Astrocyte (in vitro differentiated cells and primary cell): Measurements from ENCODE around the gene PDXK. TPM values are rescaled to one million over a fixed set of nuclear protein-coding genes. Genes with fewer than 3 reads are reported as not detected.
A peak's percentile ranks its signal among the peaks of the same experiment; 100 is the strongest.

Source experiments
- DNase-seq: peaks from one replicate; pipeline ENCODE4 v3.0.0-alpha.2; 2010; ENCODE audit warnings: low read depth
- FAIRE-seq: peaks from 2 replicates; lab custom pipeline; 2011; peaks lifted over from hg19 to GRCh38; lab: Jason Lieb, UNC
- H2AFZ ChIP-seq: 2 replicates; pipeline ENCODE4 v1.6.0; 2012; ENCODE audit warnings: low read depth, low read length, inconsistent platforms
- H3K27ac ChIP-seq: 2 replicates; pipeline ENCODE4 v1.5.1; 2011; ENCODE audit warnings: low read depth, low read length, inconsistent platforms
- H3K27me3 ChIP-seq: 2 replicates; pipeline ENCODE4 v1.6.0; 2011; ENCODE audit warnings: low read length, inconsistent platforms; ENCODE audit not compliant: insufficient read depth
- H3K36me3 ChIP-seq: 2 replicates; pipeline ENCODE4 v1.5.1; 2011; ENCODE audit warnings: low read length, inconsistent platforms; ENCODE audit not compliant: insufficient read depth
- H3K4me1 ChIP-seq: 2 replicates; pipeline ENCODE4 v1.5.1; 2011; ENCODE audit warnings: low read length, inconsistent platforms; ENCODE audit not compliant: insufficient read depth
- H3K4me2 ChIP-seq: 2 replicates; pipeline ENCODE4 v1.6.0; 2012; ENCODE audit warnings: low read length, inconsistent platforms
- H3K4me3 ChIP-seq: 2 replicates; pipeline ENCODE4 v1.5.1; 2011; ENCODE audit warnings: low read depth, mild to moderate bottlenecking, low read length, inconsistent platforms; ENCODE audit not compliant: insufficient read depth
- H3K79me2 ChIP-seq: 2 replicates; pipeline ENCODE4 v1.6.0; 2012; ENCODE audit warnings: mild to moderate bottlenecking, low read length, inconsistent platforms; ENCODE audit not compliant: insufficient read depth
- H3K9ac ChIP-seq: 2 replicates; pipeline ENCODE4 v1.6.0; 2012; ENCODE audit warnings: mild to moderate bottlenecking, low read length, inconsistent platforms
- H3K9me3 ChIP-seq: 2 replicates; pipeline ENCODE4 v1.5.1; 2012; ENCODE audit warnings: low read depth, mild to moderate bottlenecking, low read length, inconsistent platforms; ENCODE audit not compliant: insufficient read depth
- H4K20me1 ChIP-seq: 2 replicates; pipeline ENCODE4 v1.6.0; 2012; ENCODE audit warnings: low read length, inconsistent platforms; ENCODE audit not compliant: insufficient read depth
- H3K27ac Mint-ChIP-seq: one replicate; pipeline ENCODE4 v1.8.0; 2021; ENCODE audit warnings: mild to moderate bottlenecking, mixed read lengths; ENCODE audit not compliant: unreplicated experiment
- H3K27me3 Mint-ChIP-seq: one replicate; pipeline ENCODE4 v1.8.0; 2021; ENCODE audit warnings: low read depth, mixed read lengths; ENCODE audit not compliant: unreplicated experiment
- H3K36me3 Mint-ChIP-seq: one replicate; pipeline ENCODE4 v1.8.0; 2021; ENCODE audit warnings: low read depth, mixed read lengths; ENCODE audit not compliant: unreplicated experiment
- H3K4me1 Mint-ChIP-seq: one replicate; pipeline ENCODE4 v1.8.0; 2021; ENCODE audit warnings: low read depth, mixed read lengths; ENCODE audit not compliant: unreplicated experiment
- H3K4me3 Mint-ChIP-seq: one replicate; pipeline ENCODE4 v1.8.0; 2021; ENCODE audit warnings: mild to moderate bottlenecking, moderate library complexity, mixed read lengths; ENCODE audit not compliant: unreplicated experiment
- H3K9me3 Mint-ChIP-seq: one replicate; pipeline ENCODE4 v1.8.0; 2021; ENCODE audit warnings: mild to moderate bottlenecking, mixed read lengths; ENCODE audit not compliant: unreplicated experiment
- EZH2 ChIP-seq: IDR thresholded peaks from 2 replicates; pipeline ENCODE4 v1.6.1; 2012; ENCODE audit warnings: mild to moderate bottlenecking, low read length, inconsistent platforms; ENCODE audit not compliant: insufficient read depth
- total RNA-seq: library from RNA; stranded (reverse); gene quantifications from 2 replicates; pipeline ENCODE4 v1.2.1, GENCODE V29; 2021
- TF ChIP-seq, protein P1 (sequence below): IDR thresholded peaks from 2 replicates; pipeline ENCODE4 v1.5.1; 2011; ENCODE audit warnings: low read depth, mild to moderate bottlenecking, inconsistent platforms, low read length, moderate library complexity; ENCODE audit not compliant: insufficient read depth

PDXK gene
- total RNA-seq, 1 donor from 2014 or later: 180 TPM

DNA sequence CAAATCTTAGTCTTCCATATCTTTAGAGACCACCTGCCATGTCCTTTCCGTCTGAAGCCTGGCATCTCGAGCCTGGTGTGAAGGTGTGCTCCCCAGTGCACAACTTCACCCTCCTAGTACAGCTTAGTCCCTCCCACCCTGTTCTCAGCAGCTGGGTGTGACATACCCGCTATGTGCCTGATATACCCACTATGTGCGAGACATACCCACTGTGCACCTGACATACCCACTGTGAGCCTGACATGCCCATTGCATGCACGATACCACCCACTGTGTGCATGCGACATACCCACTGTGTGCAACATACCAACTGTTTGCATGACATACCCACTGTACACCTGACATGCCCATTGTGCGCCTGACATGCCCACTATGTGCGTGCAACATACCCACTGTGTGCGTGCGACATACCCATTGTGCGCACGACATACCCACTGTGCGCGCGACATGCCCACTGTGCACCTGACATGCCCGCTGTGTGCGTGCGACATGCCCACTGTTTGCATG, 67.4 kb downstream of the PDXK start:
- no peak for DNase-seq

DNA sequence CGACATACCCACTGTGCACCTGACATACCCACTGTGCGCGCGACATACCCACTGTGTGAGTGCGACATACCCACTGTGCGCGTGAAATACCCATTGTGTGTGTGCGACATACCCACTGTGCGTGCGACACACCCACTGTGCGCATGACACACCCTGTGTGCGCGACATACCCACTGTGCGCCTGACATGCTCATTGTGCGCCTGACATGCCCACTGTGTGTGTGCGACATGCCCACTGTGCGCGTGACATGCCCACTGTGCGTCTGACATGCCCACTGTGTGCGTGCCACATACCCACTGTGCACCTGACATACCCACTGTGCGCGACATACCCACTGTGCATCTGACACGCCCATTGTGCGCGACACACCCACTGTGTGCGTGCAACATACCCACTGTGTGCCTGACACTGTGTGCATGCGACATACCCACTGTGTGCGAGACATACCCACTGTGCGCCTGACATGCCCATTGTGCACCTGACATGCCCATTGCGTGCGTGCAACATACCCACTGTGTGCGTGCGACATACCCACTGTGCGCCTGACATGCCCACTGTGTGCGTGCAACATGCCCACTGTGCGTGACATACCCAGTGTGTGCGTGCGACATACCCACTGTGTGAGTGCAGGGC, 68.0 kb downstream of the PDXK start:
- H3K27ac Mint-ChIP-seq: no peak overlapping the region

More for the DNA sequence above, 67.4 kb downstream of the PDXK start:
- FAIRE-seq: no peak
- Histone ChIP-seq H2AFZ (no peak overlapping the region), H3K4me1 (peaks cover 8% of the 10 kb centered on the region), H3K79me2 (peaks cover 21% of the 10 kb centered on the region), H3K4me2 (no peak overlapping the region), H3K36me3 (peaks cover 5% of the 10 kb centered on the region), H3K27me3 (no peaks in the 10 kb centered on the region), H3K4me3 (no peak overlapping the region), H3K9me3 (no peaks in the 10 kb centered on the region), H3K9ac (no peak overlapping the region), H4K20me1 (peaks cover 16% of the 10 kb centered on the region), H3K27ac (no peak overlapping the region)
- H3K27ac Mint-ChIP-seq: no peak overlapping the region
- no peaks in the 10 kb centered on the region for H3K9me3 Mint-ChIP-seq
- H3K36me3 Mint-ChIP-seq: peaks cover 8% of the 10 kb centered on the region
- peaks cover 8% of the 10 kb centered on the region for H3K4me1 Mint-ChIP-seq
- TF ChIP-seq EZH2: no peak
- TF ChIP-seq, protein P1, sequence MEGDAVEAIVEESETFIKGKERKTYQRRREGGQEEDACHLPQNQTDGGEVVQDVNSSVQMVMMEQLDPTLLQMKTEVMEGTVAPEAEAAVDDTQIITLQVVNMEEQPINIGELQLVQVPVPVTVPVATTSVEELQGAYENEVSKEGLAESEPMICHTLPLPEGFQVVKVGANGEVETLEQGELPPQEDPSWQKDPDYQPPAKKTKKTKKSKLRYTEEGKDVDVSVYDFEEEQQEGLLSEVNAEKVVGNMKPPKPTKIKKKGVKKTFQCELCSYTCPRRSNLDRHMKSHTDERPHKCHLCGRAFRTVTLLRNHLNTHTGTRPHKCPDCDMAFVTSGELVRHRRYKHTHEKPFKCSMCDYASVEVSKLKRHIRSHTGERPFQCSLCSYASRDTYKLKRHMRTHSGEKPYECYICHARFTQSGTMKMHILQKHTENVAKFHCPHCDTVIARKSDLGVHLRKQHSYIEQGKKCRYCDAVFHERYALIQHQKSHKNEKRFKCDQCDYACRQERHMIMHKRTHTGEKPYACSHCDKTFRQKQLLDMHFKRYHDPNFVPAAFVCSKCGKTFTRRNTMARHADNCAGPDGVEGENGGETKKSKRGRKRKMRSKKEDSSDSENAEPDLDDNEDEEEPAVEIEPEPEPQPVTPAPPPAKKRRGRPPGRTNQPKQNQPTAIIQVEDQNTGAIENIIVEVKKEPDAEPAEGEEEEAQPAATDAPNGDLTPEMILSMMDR: no peak
- H3K27me3 Mint-ChIP-seq: peaks cover 28% of the 10 kb centered on the region
- H3K4me3 Mint-ChIP-seq: peak overlapping the region; percentile 46

More for the DNA sequence above, 68.0 kb downstream of the PDXK start:
- no peaks in the 10 kb centered on the region for H3K9me3 ChIP-seq
- TF ChIP-seq, protein P1: no peak
- TF ChIP-seq EZH2: no peak
- no peak for FAIRE-seq
- no peak overlapping the region for H2AFZ ChIP-seq
- H3K27me3 ChIP-seq: no peaks in the 10 kb centered on the region
- no peak overlapping the region for H3K4me2 ChIP-seq
- Mint-ChIP-seq H3K9me3 (no peaks in the 10 kb centered on the region), H3K4me3 (no peak overlapping the region), H3K4me1 (peaks cover 8% of the 10 kb centered on the region), H3K36me3 (peaks cover 8% of the 10 kb centered on the region), H3K27me3 (peaks cover 28% of the 10 kb centered on the region)
- H3K4me3 ChIP-seq: no peak overlapping the region
- DNase-seq: no peak
- peaks cover 19% of the 10 kb centered on the region for H4K20me1 ChIP-seq
- H3K79me2 ChIP-seq: peaks cover 26% of the 10 kb centered on the region
- peaks cover 6% of the 10 kb centered on the region for H3K36me3 ChIP-seq
- H3K9ac ChIP-seq: no peak overlapping the region
- no peak overlapping the region for H3K27ac ChIP-seq
- H3K4me1 ChIP-seq: peaks cover 8% of the 10 kb centered on the region
